Prostate gland (tissue), 2 donors: ENCODE results near the gene MSH6.

Source experiments
- POLR2AphosphoS5 ChIP-seq: sonication (generic); formaldehyde crosslinking; IDR thresholded peaks from one replicate; pipeline ENCODE4 v1.6.1; 2017; ENCODE audit warnings: antibody characterized with exemption
- TF ChIP-seq, protein P1 (sequence below), 4 experiments: fragments of 200-600 bp in 2 of 4; fragments of 450-650 bp in 2 of 4; sonication (generic) in 2 of 4; IDR thresholded peaks; 1 replicate in 3 of 4; 2 replicates in 1 of 4; pipeline ENCODE4 v1.5.1; 2016 to 2019; ENCODE audit warnings: antibody characterized with exemption in 4 of 4, mild to moderate bottlenecking in 2 of 4, moderate library complexity in 2 of 4

DNA sequence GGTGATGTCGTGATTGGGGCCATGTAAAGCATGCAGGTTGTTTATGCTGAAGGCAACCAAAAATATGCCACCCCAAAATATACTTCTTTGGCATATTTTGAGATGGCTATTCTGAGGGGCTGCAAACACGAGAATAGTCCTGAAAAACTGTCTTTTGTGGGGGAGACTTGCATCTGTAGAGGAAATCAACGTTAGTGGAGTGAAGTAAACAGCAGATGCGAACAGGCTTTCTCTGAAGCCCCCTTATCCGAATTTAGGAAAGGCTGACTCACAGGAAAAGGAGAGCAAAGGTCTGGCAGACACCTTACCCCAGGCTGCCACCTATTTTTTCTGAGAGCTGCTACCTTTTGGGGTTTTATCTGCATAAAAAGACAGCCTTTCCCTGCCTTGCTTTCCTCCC lies 44.6 kb upstream of the MSH6 start:
- TF ChIP-seq, protein P1, sequence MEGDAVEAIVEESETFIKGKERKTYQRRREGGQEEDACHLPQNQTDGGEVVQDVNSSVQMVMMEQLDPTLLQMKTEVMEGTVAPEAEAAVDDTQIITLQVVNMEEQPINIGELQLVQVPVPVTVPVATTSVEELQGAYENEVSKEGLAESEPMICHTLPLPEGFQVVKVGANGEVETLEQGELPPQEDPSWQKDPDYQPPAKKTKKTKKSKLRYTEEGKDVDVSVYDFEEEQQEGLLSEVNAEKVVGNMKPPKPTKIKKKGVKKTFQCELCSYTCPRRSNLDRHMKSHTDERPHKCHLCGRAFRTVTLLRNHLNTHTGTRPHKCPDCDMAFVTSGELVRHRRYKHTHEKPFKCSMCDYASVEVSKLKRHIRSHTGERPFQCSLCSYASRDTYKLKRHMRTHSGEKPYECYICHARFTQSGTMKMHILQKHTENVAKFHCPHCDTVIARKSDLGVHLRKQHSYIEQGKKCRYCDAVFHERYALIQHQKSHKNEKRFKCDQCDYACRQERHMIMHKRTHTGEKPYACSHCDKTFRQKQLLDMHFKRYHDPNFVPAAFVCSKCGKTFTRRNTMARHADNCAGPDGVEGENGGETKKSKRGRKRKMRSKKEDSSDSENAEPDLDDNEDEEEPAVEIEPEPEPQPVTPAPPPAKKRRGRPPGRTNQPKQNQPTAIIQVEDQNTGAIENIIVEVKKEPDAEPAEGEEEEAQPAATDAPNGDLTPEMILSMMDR (IDR thresholded peaks at IDR 0.05) = no peak
- no peak for TF ChIP-seq POLR2AphosphoS5
